ENCODE results near the gene ANP32B. TPM values are rescaled to one million over a fixed set of nuclear protein-coding genes. Genes with fewer than 3 reads are reported as not detected.

The ANP32B gene
- total RNA-seq, 3 donors from 2014 or later (not counting 1 experiment from before 2014, with no cell fraction given): 89.9 to 107 (median 100) TPM

DNA sequence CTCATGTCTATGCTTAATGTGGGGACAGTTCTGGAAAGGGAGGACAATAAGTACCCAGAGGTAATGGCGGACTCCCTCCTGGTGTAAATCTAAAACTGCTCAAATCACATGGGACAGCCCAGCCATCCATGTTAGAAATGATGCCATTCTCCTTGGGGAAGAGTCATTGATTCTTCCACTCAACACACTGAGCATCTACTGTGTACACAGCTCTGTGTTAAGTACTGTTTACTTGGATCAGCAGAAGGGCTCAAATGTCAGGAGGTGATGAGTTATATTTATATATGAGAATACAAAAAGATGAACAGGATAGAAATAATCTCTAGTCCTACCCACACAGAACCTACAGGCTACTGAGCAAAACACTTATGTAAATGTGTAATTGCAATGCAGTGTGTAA, 41.6 kb downstream of the ANP32B start:
- Mint-ChIP-seq H3K4me1 (peaks cover 0 to 4% of the 10 kb centered on the region in 2 donors), H3K27ac (no peak overlapping the region)

DNA sequence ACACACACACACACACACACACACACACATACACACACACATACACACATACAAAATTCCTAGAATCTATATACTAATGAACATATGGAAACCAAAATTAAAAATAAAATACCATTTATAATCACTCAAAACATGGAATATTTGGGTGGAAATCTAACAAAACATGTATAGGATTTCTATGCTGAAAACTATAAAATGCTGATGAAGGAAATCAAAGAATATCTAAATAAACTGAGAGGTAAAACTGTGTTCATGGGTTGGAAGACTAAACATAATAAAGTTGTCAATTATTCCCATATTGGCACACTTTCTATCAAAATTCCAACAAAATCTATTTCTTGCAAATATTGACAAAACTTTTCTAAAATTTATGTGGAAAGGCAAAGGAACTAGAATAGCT, 48.0 kb downstream of the ANP32B start:
- Mint-ChIP-seq H3K4me3 (no peak overlapping the region), H3K27ac (no peak overlapping the region), H3K9me3 (no peaks in the 10 kb centered on the region), H3K4me1 (peaks cover 7 to 9% of the 10 kb centered on the region in 2 donors), H3K27me3 (ENCODE audit: low read depth in 2 of 2) (peaks cover 0 to 2% of the 10 kb centered on the region in 2 donors), H3K36me3 (no peaks in the 10 kb centered on the region)
- peaks cover 4% of the 10 kb centered on the region for H3K4me1 ChIP-seq (ENCODE audit: control insufficient read depth, insufficient read depth, low read length)
- intact Hi-C loops (cut with micrococcal nuclease): loop anchor here (5.0 to 10.0 kb wide), 2 partner anchors 49 to 316 kb away; partner anchors contain the start of gene ANP32B
- ATAC-seq (no peak), DNase-seq (no peak)
- TF ChIP-seq, protein P1, sequence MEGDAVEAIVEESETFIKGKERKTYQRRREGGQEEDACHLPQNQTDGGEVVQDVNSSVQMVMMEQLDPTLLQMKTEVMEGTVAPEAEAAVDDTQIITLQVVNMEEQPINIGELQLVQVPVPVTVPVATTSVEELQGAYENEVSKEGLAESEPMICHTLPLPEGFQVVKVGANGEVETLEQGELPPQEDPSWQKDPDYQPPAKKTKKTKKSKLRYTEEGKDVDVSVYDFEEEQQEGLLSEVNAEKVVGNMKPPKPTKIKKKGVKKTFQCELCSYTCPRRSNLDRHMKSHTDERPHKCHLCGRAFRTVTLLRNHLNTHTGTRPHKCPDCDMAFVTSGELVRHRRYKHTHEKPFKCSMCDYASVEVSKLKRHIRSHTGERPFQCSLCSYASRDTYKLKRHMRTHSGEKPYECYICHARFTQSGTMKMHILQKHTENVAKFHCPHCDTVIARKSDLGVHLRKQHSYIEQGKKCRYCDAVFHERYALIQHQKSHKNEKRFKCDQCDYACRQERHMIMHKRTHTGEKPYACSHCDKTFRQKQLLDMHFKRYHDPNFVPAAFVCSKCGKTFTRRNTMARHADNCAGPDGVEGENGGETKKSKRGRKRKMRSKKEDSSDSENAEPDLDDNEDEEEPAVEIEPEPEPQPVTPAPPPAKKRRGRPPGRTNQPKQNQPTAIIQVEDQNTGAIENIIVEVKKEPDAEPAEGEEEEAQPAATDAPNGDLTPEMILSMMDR (IDR thresholded peaks at IDR 0.05): no peak
- no peaks in the 10 kb centered on the region for H3K27me3 ChIP-seq (ENCODE audit: control insufficient read depth, insufficient read depth, low read length)
- H3K36me3 ChIP-seq (ENCODE audit: control insufficient read depth, insufficient read depth, low read length): no peaks in the 10 kb centered on the region
- no peak overlapping the region for H3K27ac ChIP-seq (ENCODE audit: low read length)
- no peak overlapping the region for H3K4me3 ChIP-seq (ENCODE audit: low read length)
- H3K9me3 ChIP-seq (ENCODE audit: control insufficient read depth, insufficient read depth, low read length): no peaks in the 10 kb centered on the region

More for the DNA sequence above, 41.6 kb downstream of the ANP32B start:
- Histone ChIP-seq H3K27ac (ENCODE audit: low read length) (no peak overlapping the region), H3K9me3 (ENCODE audit: control insufficient read depth, insufficient read depth, low read length) (no peaks in the 10 kb centered on the region), H3K4me1 (ENCODE audit: control insufficient read depth, insufficient read depth, low read length) (no peaks in the 10 kb centered on the region), H3K4me3 (ENCODE audit: low read length) (no peak overlapping the region), H3K27me3 (ENCODE audit: control insufficient read depth, insufficient read depth, low read length) (no peaks in the 10 kb centered on the region), H3K36me3 (ENCODE audit: control insufficient read depth, insufficient read depth, low read length) (peaks cover 2% of the 10 kb centered on the region)
- intact Hi-C loops (cut with micrococcal nuclease): no loop called here
- Mint-ChIP-seq H3K36me3 (no peaks in the 10 kb centered on the region), H3K27me3 (ENCODE audit: low read depth in 2 of 2) (no peaks in the 10 kb centered on the region), H3K4me3 (no peak overlapping the region), H3K9me3 (no peaks in the 10 kb centered on the region)
- TF ChIP-seq, protein P1 (IDR thresholded peaks at IDR 0.05): no peak
- WGBS (ENCODE audit: insufficient coverage): 100% methylated on average over 1 of the region's 1 CpG
- DNase-seq (no peak), ATAC-seq (no peak)

DNA sequence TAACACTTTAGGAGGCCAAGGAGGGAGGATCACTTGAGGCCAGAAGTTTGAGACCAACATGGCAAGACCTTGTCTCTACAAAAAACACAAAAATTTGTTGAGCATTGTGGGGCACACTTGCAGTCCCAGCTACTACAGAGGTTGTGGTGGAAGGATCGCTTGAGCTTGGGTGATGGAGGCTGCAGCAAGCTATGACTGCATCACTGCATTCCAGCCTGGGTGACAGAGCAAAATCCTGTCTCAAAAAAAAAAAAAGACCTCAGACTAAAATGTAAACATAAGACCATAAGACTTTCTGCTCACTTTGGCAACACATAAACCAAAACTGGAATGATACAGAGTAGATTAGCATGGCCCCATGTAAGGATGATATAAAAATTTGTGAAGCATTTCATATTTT, 48.8 kb downstream of the ANP32B start:
- Histone ChIP-seq H3K27ac (ENCODE audit: low read length) (no peak overlapping the region), H3K9me3 (ENCODE audit: control insufficient read depth, insufficient read depth, low read length) (no peaks in the 10 kb centered on the region), H3K4me1 (ENCODE audit: control insufficient read depth, insufficient read depth, low read length) (peaks cover 4% of the 10 kb centered on the region), H3K27me3 (ENCODE audit: control insufficient read depth, insufficient read depth, low read length) (no peaks in the 10 kb centered on the region), H3K36me3 (ENCODE audit: control insufficient read depth, insufficient read depth, low read length) (no peaks in the 10 kb centered on the region), H3K4me3 (ENCODE audit: low read length) (no peak overlapping the region)
- Mint-ChIP-seq H3K27me3 (ENCODE audit: low read depth in 2 of 2) (peaks cover 0 to 2% of the 10 kb centered on the region in 2 donors), H3K9me3 (no peaks in the 10 kb centered on the region), H3K36me3 (no peaks in the 10 kb centered on the region), H3K4me1 (peaks cover 7 to 9% of the 10 kb centered on the region in 2 donors), H3K4me3 (no peak overlapping the region), H3K27ac (no peak overlapping the region)
- TF ChIP-seq, protein P1 (IDR thresholded peaks at IDR 0.05): no peak
- DNase-seq (no peak), ATAC-seq (no peak)
- intact Hi-C loops (cut with micrococcal nuclease): loop anchor here (5.0 to 10.0 kb wide), 2 partner anchors 50 to 317 kb away; partner anchors contain the start of gene ANP32B
- 80% methylated on average over 1 of the region's 1 CpG for WGBS (ENCODE audit: insufficient coverage)

Data from natural killer cell (primary cell).